Smooth muscle cell of the brain vasculature (primary cell): ENCODE measurements around the gene BTBD2.
"Not testable (repeated sequence)": the region's sequence is repeated elsewhere in the genome, so short reads cannot be mapped to it uniquely, and the experiment has no call there.

Experiments used
- DNase-seq: peaks from one replicate; pipeline ENCODE4 v3.0.0-alpha.2; 2012; ENCODE audit warnings: low read depth, low spot score

BTBD2 gene

GRCh38 chr19:2039959-2040646, 24.6 kb upstream of the BTBD2 start:
- DNase-seq = no peak

GRCh38 chr19:2039089-2039958, 23.8 kb upstream of the BTBD2 start:
- DNase-seq = no peak

GRCh38 chr19:2038284-2039088, 23.0 kb upstream of the BTBD2 start:
- no peak for DNase-seq

GRCh38 chr19:2037651-2038255, 22.2 kb upstream of the BTBD2 start:
- DNase-seq = no peak

- no peak for DNase-seq
Observed at GRCh38 chr19:2036424-2036823, 20.9 kb upstream of the BTBD2 start.

- DNase-seq = no peak
Observed at GRCh38 chr19:2035590-2035991, 20.1 kb upstream of the BTBD2 start.

GRCh38 chr19:2034729-2035589, 19.4 kb upstream of the BTBD2 start:
- DNase-seq = no peak

- not testable (repeated sequence) for DNase-seq
Observed at GRCh38 chr19:2034253-2034652, 18.7 kb upstream of the BTBD2 start.

- no peak for DNase-seq
Observed at GRCh38 chr19:2033825-2034159, 18.3 kb upstream of the BTBD2 start.

- no peak for DNase-seq
Observed at GRCh38 chr19:2033115-2033824, 17.8 kb upstream of the BTBD2 start.

- DNase-seq = no peak
Observed at GRCh38 chr19:2032296-2032941, 16.9 kb upstream of the BTBD2 start.

- no peak for DNase-seq
Observed at GRCh38 chr19:2027361-2027760, 11.8 kb upstream of the BTBD2 start.

- DNase-seq = no peak
Observed at GRCh38 chr19:2026770-2027169, 11.3 kb upstream of the BTBD2 start.

GRCh38 chr19:2022289-2022688, 6.8 kb upstream of the BTBD2 start:
- DNase-seq = no peak

- no peak for DNase-seq
Observed at GRCh38 chr19:2021453-2022140, 6.1 kb upstream of the BTBD2 start.

- no peak for DNase-seq
Observed at GRCh38 chr19:2018752-2019151, 3.2 kb upstream of the BTBD2 start.

- no peak for DNase-seq
Observed at GRCh38 chr19:2016041-2016807, 710 bp upstream of the BTBD2 start.
